GM12878 (cell line): ENCODE measurements around the gene PDXDC1.
"Not testable (repeated sequence)": the region's sequence is repeated elsewhere in the genome, so short reads cannot be mapped to it uniquely, and the experiment has no call there.

Experiments
- MTA3 ChIP-seq: IDR thresholded peaks from 2 replicates; pipeline ENCODE4 v1.6.1; 2012; ENCODE audit warnings: low read length, inconsistent platforms, borderline replicate concordance
- RFX5 ChIP-seq: IDR thresholded peaks from 2 replicates; pipeline ENCODE4 v1.6.1; 2011; ENCODE audit warnings: low read depth, low read length, improper control_type of control experiment
- TF ChIP-seq, protein P1 (sequence below): IDR thresholded peaks from 2 replicates; pipeline ENCODE4 v1.6.1; 2012; ENCODE audit warnings: mild to moderate bottlenecking, low read depth, low read length

DNA sequence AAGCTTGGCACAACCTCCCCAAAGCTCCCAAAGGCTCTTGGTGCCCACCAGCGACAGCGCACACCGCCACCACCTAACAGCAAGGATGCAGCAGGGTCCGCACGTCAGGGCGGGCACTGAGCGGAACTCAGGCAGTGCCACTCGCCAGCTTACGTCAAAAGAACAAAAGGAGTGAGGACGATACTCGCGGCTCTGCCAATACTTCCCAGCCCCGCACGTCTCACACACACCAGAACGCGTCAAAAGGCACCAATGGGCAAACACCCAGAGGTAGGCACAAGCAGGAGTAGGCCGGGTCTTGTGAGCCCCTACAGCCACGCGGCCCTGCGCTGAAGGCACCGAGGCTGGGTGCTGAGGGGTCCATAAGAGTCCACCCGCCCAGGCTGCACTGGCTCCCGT, 171.4 kb downstream of the PDXDC1 start:
- TF ChIP-seq, protein P1, sequence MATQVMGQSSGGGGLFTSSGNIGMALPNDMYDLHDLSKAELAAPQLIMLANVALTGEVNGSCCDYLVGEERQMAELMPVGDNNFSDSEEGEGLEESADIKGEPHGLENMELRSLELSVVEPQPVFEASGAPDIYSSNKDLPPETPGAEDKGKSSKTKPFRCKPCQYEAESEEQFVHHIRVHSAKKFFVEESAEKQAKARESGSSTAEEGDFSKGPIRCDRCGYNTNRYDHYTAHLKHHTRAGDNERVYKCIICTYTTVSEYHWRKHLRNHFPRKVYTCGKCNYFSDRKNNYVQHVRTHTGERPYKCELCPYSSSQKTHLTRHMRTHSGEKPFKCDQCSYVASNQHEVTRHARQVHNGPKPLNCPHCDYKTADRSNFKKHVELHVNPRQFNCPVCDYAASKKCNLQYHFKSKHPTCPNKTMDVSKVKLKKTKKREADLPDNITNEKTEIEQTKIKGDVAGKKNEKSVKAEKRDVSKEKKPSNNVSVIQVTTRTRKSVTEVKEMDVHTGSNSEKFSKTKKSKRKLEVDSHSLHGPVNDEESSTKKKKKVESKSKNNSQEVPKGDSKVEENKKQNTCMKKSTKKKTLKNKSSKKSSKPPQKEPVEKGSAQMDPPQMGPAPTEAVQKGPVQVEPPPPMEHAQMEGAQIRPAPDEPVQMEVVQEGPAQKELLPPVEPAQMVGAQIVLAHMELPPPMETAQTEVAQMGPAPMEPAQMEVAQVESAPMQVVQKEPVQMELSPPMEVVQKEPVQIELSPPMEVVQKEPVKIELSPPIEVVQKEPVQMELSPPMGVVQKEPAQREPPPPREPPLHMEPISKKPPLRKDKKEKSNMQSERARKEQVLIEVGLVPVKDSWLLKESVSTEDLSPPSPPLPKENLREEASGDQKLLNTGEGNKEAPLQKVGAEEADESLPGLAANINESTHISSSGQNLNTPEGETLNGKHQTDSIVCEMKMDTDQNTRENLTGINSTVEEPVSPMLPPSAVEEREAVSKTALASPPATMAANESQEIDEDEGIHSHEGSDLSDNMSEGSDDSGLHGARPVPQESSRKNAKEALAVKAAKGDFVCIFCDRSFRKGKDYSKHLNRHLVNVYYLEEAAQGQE, result not testable (repeated sequence)
- TF ChIP-seq MTA3, RFX5: not testable (repeated sequence)
